RWPE2 (cell line): ENCODE results near the gene SYK.

ENCODE experiments used
- ATAC-seq: fragments of 200-7000 bp; cut with Tn5 transposase; 3 replicates; pipeline ENCODE4 v1.9.1; 2021; ENCODE audit warnings: low read depth
- DNase-seq: peaks from one replicate; pipeline ENCODE4 v3.0.0-alpha.2; 2020; ENCODE audit warnings: low spot score
- H3K27ac ChIP-seq: fragments of 450-650 bp; 2 replicates; pipeline ENCODE4 v1.5.1; 2017; ENCODE audit warnings: mild to moderate bottlenecking; ENCODE audit not compliant: poor library complexity, severe bottlenecking
- H3K27me3 ChIP-seq: fragments of 250-450 bp; sonication (Bioruptor Pico); 2 replicates; pipeline ENCODE4 v1.5.1; 2021; ENCODE audit warnings: mild to moderate bottlenecking, moderate library complexity; ENCODE audit not compliant: insufficient read depth, poor library complexity, severe bottlenecking
- H3K36me3 ChIP-seq: fragments of 250-450 bp; sonication (Bioruptor Pico); 2 replicates; pipeline ENCODE4 v1.5.1; 2020; ENCODE audit warnings: low read depth, mild to moderate bottlenecking, moderate library complexity
- H3K4me1 ChIP-seq: fragments of 250-450 bp; sonication (Bioruptor Pico); 2 replicates; pipeline ENCODE4 v1.5.1; 2021; ENCODE audit warnings: mild to moderate bottlenecking, moderate library complexity; ENCODE audit not compliant: insufficient read depth, poor library complexity, severe bottlenecking
- H3K4me3 ChIP-seq: fragments of 250-450 bp; sonication (Bioruptor Pico); 2 replicates; pipeline ENCODE4 v1.5.1; 2021; ENCODE audit warnings: mild to moderate bottlenecking, moderate library complexity; ENCODE audit not compliant: severe bottlenecking
- H3K9me3 ChIP-seq: fragments of 250-450 bp; sonication (Bioruptor Pico); 2 replicates; pipeline ENCODE4 v1.5.1; 2021; ENCODE audit warnings: mild to moderate bottlenecking, moderate library complexity; ENCODE audit not compliant: severe bottlenecking
- TF ChIP-seq, protein P1 (sequence below): fragments of 450-650 bp; IDR thresholded peaks from one replicate; pipeline ENCODE4 v1.5.1; 2017; ENCODE audit warnings: mild to moderate bottlenecking, moderate library complexity; ENCODE audit not compliant: poor library complexity, severe bottlenecking

Gene SYK

DNA sequence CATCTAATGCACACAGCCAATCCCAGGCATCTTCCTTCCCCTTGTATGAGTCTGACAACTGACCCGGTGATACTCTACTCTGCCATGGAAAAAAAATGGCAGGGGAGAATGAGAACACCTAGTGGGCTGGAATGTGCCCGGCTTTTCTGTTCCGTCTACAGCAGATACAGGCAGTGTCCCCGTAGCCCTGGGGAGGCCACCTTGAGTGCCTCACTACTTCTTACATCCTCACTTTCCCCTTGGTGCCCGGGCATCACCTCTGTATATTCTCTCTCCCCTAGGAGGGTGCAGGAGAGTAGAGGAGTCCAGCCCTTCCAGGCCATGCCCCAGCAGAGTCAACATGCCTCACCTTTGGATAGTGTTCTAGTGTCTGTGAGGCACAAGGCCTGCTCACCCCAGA lies 56.2 kb downstream of the SYK start:
- peaks cover 10% of the 10 kb centered on the region for H3K4me1 ChIP-seq
- no peaks in the 10 kb centered on the region for H3K9me3 ChIP-seq
- H3K4me3 ChIP-seq = no peak overlapping the region
- no peaks in the 10 kb centered on the region for H3K36me3 ChIP-seq
- DNase-seq = no peak
- no peak for ATAC-seq
- TF ChIP-seq, protein P1, sequence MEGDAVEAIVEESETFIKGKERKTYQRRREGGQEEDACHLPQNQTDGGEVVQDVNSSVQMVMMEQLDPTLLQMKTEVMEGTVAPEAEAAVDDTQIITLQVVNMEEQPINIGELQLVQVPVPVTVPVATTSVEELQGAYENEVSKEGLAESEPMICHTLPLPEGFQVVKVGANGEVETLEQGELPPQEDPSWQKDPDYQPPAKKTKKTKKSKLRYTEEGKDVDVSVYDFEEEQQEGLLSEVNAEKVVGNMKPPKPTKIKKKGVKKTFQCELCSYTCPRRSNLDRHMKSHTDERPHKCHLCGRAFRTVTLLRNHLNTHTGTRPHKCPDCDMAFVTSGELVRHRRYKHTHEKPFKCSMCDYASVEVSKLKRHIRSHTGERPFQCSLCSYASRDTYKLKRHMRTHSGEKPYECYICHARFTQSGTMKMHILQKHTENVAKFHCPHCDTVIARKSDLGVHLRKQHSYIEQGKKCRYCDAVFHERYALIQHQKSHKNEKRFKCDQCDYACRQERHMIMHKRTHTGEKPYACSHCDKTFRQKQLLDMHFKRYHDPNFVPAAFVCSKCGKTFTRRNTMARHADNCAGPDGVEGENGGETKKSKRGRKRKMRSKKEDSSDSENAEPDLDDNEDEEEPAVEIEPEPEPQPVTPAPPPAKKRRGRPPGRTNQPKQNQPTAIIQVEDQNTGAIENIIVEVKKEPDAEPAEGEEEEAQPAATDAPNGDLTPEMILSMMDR = no peak
- H3K27me3 ChIP-seq = no peaks in the 10 kb centered on the region
- H3K27ac ChIP-seq = no peak overlapping the region

DNA sequence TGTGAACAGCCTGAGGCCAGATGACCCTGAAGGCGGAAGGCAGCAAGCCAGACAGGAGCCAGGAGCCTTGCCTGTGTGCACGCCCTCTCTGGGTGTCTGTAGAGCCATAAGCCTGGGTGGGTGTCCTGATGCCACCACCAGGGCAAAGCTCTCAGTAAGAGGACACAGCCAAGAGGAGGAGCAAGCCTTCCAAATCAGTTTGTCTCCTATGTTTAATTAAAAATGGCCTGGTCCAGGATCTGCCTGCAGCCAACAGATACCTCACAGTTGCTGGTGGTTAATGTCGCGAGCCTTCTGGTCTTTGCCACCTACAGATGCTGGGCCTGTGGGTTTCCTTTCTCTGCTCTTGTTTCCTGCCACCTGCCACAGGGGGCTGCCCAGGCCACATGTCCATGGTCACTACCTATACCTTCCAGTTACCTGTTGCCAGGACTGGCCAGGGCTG lies 56.9 kb downstream of the SYK start:
- ATAC-seq (no peak), DNase-seq (no peak)
- TF ChIP-seq, protein P1 = no peak
- Histone ChIP-seq H3K27ac (no peak overlapping the region), H3K4me1 (peaks cover 10% of the 10 kb centered on the region), H3K36me3 (no peaks in the 10 kb centered on the region), H3K27me3 (no peaks in the 10 kb centered on the region), H3K9me3 (no peaks in the 10 kb centered on the region), H3K4me3 (no peak overlapping the region)

DNA sequence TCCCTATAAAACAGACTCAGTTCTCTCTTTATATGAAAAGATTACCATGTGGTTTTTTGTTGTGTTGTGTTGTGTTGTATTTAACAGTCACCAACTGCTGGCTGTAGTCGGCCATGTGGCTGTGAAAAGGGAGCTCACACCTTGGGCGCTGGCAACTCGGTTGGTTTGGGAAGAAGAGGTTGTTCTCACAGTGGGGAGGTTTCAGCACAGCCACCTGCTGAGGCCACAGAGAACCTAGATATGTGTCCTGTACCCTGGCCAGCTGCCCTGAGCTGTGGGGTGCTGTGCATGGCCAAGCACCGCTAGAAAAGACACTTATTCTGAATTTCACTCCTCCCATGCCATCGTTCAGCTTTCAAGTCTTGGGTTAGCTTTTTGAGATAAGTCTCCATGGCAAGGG lies 58.8 kb downstream of the SYK start:
- Histone ChIP-seq H3K27ac (no peak overlapping the region), H3K9me3 (no peaks in the 10 kb centered on the region), H3K36me3 (no peaks in the 10 kb centered on the region), H3K4me1 (no peaks in the 10 kb centered on the region), H3K4me3 (no peak overlapping the region), H3K27me3 (no peaks in the 10 kb centered on the region)
- ATAC-seq (no peak), DNase-seq (no peak)
- TF ChIP-seq, protein P1 = no peak

DNA sequence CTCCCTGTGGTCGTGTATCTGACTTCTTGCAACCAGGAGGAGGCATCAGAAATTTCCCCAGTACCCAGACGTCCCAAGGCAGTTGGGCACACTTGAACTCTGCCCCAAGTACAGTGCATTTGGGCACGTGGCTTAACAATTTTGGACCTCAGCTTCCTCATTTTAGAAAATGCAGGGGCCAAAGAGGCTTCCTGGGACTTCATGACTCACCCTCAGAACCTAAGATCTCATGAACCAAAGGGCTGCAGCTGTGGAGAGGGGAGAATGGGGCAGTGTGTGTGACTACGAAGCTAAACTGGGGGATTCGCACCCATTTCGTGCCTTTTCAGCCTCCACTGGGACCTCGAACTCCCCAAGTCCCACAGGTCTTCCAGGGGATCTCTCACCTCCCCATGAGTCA lies 59.2 kb downstream of the SYK start:
- Histone ChIP-seq H3K36me3 (no peaks in the 10 kb centered on the region), H3K4me1 (no peaks in the 10 kb centered on the region), H3K4me3 (no peak overlapping the region), H3K27ac (no peak overlapping the region), H3K27me3 (no peaks in the 10 kb centered on the region), H3K9me3 (no peaks in the 10 kb centered on the region)
- no peak for ATAC-seq
- no peak for DNase-seq
- TF ChIP-seq, protein P1 = no peak

DNA sequence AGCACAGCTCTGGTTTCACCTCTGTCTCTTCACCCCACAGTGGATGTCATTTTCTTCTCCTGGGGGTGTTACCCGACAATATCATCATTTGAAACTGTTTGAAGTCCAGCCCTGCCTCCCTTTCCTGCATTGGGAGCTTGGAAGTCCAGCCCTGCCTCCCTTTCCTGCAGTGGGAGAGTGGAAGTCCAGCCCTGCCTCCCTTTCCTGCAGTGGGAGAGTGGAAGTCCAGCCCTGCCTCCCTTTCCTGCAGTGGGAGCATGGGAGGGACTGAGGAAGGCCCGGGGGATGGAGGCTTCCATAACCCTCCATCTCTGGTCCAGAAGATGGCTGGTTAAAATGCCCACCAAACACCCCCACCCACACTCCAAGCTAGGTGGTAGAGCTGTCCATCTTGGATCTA lies 59.8 kb downstream of the SYK start:
- H3K4me3 ChIP-seq = no peak overlapping the region
- H3K9me3 ChIP-seq = no peaks in the 10 kb centered on the region
- H3K36me3 ChIP-seq = no peaks in the 10 kb centered on the region
- ATAC-seq (no peak), DNase-seq (no peak)
- H3K27me3 ChIP-seq = no peaks in the 10 kb centered on the region
- no peak overlapping the region for H3K27ac ChIP-seq
- TF ChIP-seq, protein P1 = no peak
- no peaks in the 10 kb centered on the region for H3K4me1 ChIP-seq
